K562 (cell line): Measurements from ENCODE around the gene OR2AT4. TPM values are rescaled to one million over a fixed set of nuclear protein-coding genes. Genes with fewer than 3 reads are reported as not detected.

Experiments
- ATAC-seq: fragments of 200-7000 bp; cut with Tn5 transposase; 3 replicates; pipeline ENCODE4 v1.9.1; 2020; ENCODE audit warnings: moderate library complexity
- BruUV-seq: library from RNA; stranded (reverse); fragments of 400-500 nt; replicated peaks from 2 replicates; lab custom pipeline; 2021; lab: Mats Ljungman, UMichigan
- CTCF ChIA-PET: fragments of 300-600 bp; formaldehyde crosslinking; extraction: SDS; loops from one replicate; lab custom pipeline; 2021; ENCODE audit warnings: low intra/inter-chr PET ratio; lab: Yijun Ruan, JAX
- POLR2A ChIA-PET: fragments of 300-600, 350-650 bp; sonication (Branson Sonifier 250); formaldehyde crosslinking; extraction: SDS; loops from one replicate; lab custom pipeline; 2021; ENCODE audit warnings: antibody characterized with exemption, inconsistent platforms; lab: Yijun Ruan, JAX
- DNase-seq, 4 experiments: peaks; one replicate each; pipeline versions ENCODE4 v3.0.0 to v3.0.0-alpha.2; 2011 to 2018; ENCODE audit warnings: low spot score in 3 of 4, mixed read lengths in 3 of 4; ENCODE audit errors: extremely low read depth in 1 of 4
- FAIRE-seq: peaks from 2 replicates; lab custom pipeline; 2011; peaks lifted over from hg19 to GRCh38; lab: Jason Lieb, UNC
- H2AFZ ChIP-seq: 2 replicates; pipeline ENCODE4 v1.6.0; 2011; ENCODE audit warnings: low read depth, low read length, control low read depth, inconsistent platforms
- H3K27ac ChIP-seq: fragments of 200-600 bp; 3 replicates; pipeline ENCODE4 v1.8.0; 2011; ENCODE audit warnings: low read depth, mild to moderate bottlenecking, control low read depth, inconsistent platforms, low read length, moderate library complexity, mixed read lengths; ENCODE audit errors: extremely low read depth
- H3K27me3 ChIP-seq, 2 experiments: fragments of 300-600 bp in 1 of 2; 2 replicates in 1 of 2; 3 replicates in 1 of 2; pipeline versions ENCODE4 v1.6.0 to v1.8.0; 2011; ENCODE audit warnings: inconsistent platforms in 2 of 2, low read length in 2 of 2, mild to moderate bottlenecking in 1 of 2, mixed read lengths in 1 of 2, moderate library complexity in 1 of 2; ENCODE audit not compliant: control insufficient read depth in 2 of 2, insufficient read depth in 2 of 2
- H3K36me3 ChIP-seq: fragments of 300-600 bp; 3 replicates; pipeline ENCODE4 v1.8.0; 2011; ENCODE audit warnings: mild to moderate bottlenecking, low read length, inconsistent platforms; ENCODE audit not compliant: control insufficient read depth, insufficient read depth
- H3K4me1 ChIP-seq, 2 experiments: fragments of 200-600 bp in 1 of 2; replicated peaks in 1 of 2; 2 replicates in 1 of 2; 3 replicates in 1 of 2; pipeline versions ENCODE4 v1.5.1 to v1.8.0; 2011; ENCODE audit warnings: inconsistent platforms in 2 of 2, low read length in 2 of 2, mild to moderate bottlenecking in 1 of 2, mixed read lengths in 1 of 2, moderate library complexity in 1 of 2; ENCODE audit not compliant: control insufficient read depth in 2 of 2, insufficient read depth in 2 of 2
- H3K4me2 ChIP-seq: 2 replicates; pipeline ENCODE4 v1.6.1; 2011; ENCODE audit warnings: low read length, control low read depth, inconsistent platforms, mixed read lengths; ENCODE audit not compliant: insufficient read depth
- H3K4me3 ChIP-seq: fragments of 200-600 bp; sonication (generic), shearing (Covaris generic); 2 replicates; pipeline ENCODE4 v1.5.1; 2016; ENCODE audit warnings: control low read depth, inconsistent platforms
- H3K79me2 ChIP-seq: fragments of 200-600 bp; 3 replicates; pipeline ENCODE4 v1.8.0; 2011; ENCODE audit warnings: low read length, inconsistent platforms; ENCODE audit not compliant: control insufficient read depth, insufficient read depth
- H3K9ac ChIP-seq, 2 experiments: 2 replicates each; pipeline versions ENCODE4 v1.6.0 to v1.6.1; 2011; ENCODE audit warnings: low read depth in 2 of 2, low read length in 2 of 2, control low read depth in 1 of 2, inconsistent platforms in 1 of 2, mild to moderate bottlenecking in 1 of 2, mixed read lengths in 1 of 2; ENCODE audit not compliant: insufficient read depth in 1 of 2
- H3K9me1 ChIP-seq: one replicate; pipeline ENCODE4 v1.6.0; 2011; ENCODE audit warnings: inconsistent platforms, mild to moderate bottlenecking, low read length, moderate library complexity; ENCODE audit not compliant: control insufficient read depth, insufficient read depth
- H3K9me3 ChIP-seq: replicated peaks from 2 replicates; pipeline ENCODE4 v1.5.1; 2011; ENCODE audit warnings: low read depth, low read length, inconsistent platforms; ENCODE audit not compliant: control insufficient read depth, insufficient read depth
- H4K20me1 ChIP-seq: replicated peaks from 2 replicates; pipeline ENCODE4 v1.6.1; 2011; ENCODE audit warnings: low read length, inconsistent platforms, mixed read lengths; ENCODE audit not compliant: control insufficient read depth, insufficient read depth
- CBX3 ChIP-seq, 2 experiments: IDR thresholded peaks; 1 replicate in 1 of 2; 2 replicates in 1 of 2; pipeline ENCODE4 v1.6.1; 2012; ENCODE audit warnings: inconsistent platforms in 2 of 2, low read length in 2 of 2, borderline replicate concordance in 1 of 2, control low read depth in 1 of 2
- RBM39 ChIP-seq: fragments of 200-400 bp; formaldehyde crosslinking; optimal IDR thresholded peaks from 2 replicates; pipeline ENCODE3; 2018; ENCODE audit warnings: low read depth, low read length
- TRIM24 ChIP-seq, 2 experiments: fragments of 450-650 bp; IDR thresholded peaks; 2 replicates each; pipeline ENCODE4 v1.6.1; 2016
- TRIM28 ChIP-seq: fragments of 450-650 bp; IDR thresholded peaks from 2 replicates; pipeline ENCODE4 v1.6.1; 2017
- ZNF280A ChIP-seq: fragments of 450-650 bp; IDR thresholded peaks from 2 replicates; pipeline ENCODE4 v1.6.1; 2018; ENCODE audit warnings: mild to moderate bottlenecking, low read depth; ENCODE audit not compliant: partially characterized antibody
- WGBS: fragments of 100-300 bp; shearing (Covaris generic); methylation state at CpG from one replicate; pipeline ENCODE4 v1.1.6; 2016; ENCODE audit warnings: low coverage, mixed read lengths; ENCODE audit not compliant: insufficient coverage; ENCODE audit errors: missing lambda C conversion rate; 5-methylcytosine and 5-hydroxymethylcytosine counted together
- in situ Hi-C: fragments of 300-500 bp; cut with MboI; formaldehyde crosslinking; loops from 4 replicates; pipeline ENCODE4 v1.15.0; 2018; ENCODE audit warnings: inconsistent platforms, mixed read lengths
- intact Hi-C: fragments of 100-400 bp; cut with micrococcal nuclease; formaldehyde crosslinking; loops from 2 replicates; pipeline ENCODE4 v1.14.2; 2022
- polyA plus RNA-seq, 8 experiments: library from polyadenylated mRNA; depleted of rRNA in 4 of 8; stranded (reverse) in 5 of 8; unstranded in 3 of 8; fragments of >200 nt; fragmentation: Nextera tagmentation in 2 of 8; fragmentation: Illumina TruSeq in 1 of 8; extraction: Ambion mirVana in 2 of 8; extraction: Trizol in 1 of 8; gene quantifications; 2 replicates each; pipeline versions ENCODE4 v1.2.1 to v1.2.3, GENCODE V29; 2011 to 2014; ENCODE audit warnings: inconsistent platforms in 1 of 8, missing spikeins in 1 of 8
- total RNA-seq, 7 experiments: library from RNA; depleted of rRNA in 6 of 7; stranded (reverse); fragments of >200 nt in 6 of 7; fragmentation: Illumina TruSeq in 2 of 7; extraction: Trizol in 2 of 7; gene quantifications; 2 replicates each; pipeline versions ENCODE4 v1.2.1 to v1.2.3, GENCODE V29; 2011 to 2021; ENCODE audit warnings: low replicate concordance in 1 of 7
- TF ChIP-seq, protein P1 (sequence below): sonication (generic); formaldehyde crosslinking; IDR thresholded peaks from 2 replicates; pipeline ENCODE4 v1.8.1; 2023; ENCODE audit warnings: mild to moderate bottlenecking, missing genetic modification reagents

OR2AT4 gene
- total and polyA plus RNA-seq, 9 of the 15 experiments (the other 6 are each of a cell fraction or from before 2014, with no cell fraction given): 0.86 to 3.1 (median 2.0) TPM

DNA sequence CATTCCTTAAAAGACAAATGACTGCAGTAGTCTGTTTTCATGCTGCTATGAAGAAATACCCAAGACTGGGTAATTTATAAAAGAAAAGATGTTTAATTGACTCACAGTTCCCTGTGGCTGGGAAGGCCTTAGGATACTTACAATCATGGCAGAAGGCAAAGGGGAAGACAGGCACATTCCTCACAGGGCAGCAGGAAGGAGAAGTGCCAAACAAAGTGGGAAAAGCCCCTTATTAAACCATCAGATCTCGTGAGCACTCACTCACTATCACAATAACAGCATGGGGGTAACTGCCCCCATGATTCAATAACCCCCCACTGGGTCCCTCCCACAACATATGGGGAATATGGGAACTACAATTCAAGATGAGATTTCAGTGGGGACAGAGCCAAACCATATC, 16.4 kb upstream of the OR2AT4 start (continued):
- TF ChIP-seq, protein P1, sequence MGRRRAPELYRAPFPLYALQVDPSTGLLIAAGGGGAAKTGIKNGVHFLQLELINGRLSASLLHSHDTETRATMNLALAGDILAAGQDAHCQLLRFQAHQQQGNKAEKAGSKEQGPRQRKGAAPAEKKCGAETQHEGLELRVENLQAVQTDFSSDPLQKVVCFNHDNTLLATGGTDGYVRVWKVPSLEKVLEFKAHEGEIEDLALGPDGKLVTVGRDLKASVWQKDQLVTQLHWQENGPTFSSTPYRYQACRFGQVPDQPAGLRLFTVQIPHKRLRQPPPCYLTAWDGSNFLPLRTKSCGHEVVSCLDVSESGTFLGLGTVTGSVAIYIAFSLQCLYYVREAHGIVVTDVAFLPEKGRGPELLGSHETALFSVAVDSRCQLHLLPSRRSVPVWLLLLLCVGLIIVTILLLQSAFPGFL (CRISPR knock-in tag): no peak

- no peak overlapping the region for H2AFZ ChIP-seq
- H3K4me3 ChIP-seq: no peak overlapping the region
- intact Hi-C loops: no loop called here
- no TSS peak for BruUV-seq
- H3K27me3 ChIP-seq: no peaks in the 10 kb centered on the region
- H3K27ac ChIP-seq: no peak overlapping the region
- H3K36me3 ChIP-seq: peaks cover 4% of the 10 kb centered on the region; the same call in 2 of the 3 replicates
- H3K9ac ChIP-seq: no peak overlapping the region
- peaks cover 11% of the 10 kb centered on the region for H3K9me3 ChIP-seq
- no peaks in the 10 kb centered on the region for H4K20me1 ChIP-seq
- CTCF ChIA-PET: no interaction called here
- no peak overlapping the region for H3K4me2 ChIP-seq
- DNase-seq (no peak), FAIRE-seq (peak; percentile 19), ATAC-seq (no peak)
- 66% methylated on average over 2 of the region's 2 CpGs for WGBS
- H3K79me2 ChIP-seq: peaks cover 3% of the 10 kb centered on the region; the same call in 2 of the 3 replicates
- POLR2A ChIA-PET: no interaction called here
- in situ Hi-C loops: no loop called here
- no peaks in the 10 kb centered on the region for H3K9me1 ChIP-seq
- peaks cover 0 to 5% of the 10 kb centered on the region in 2 experiments; a peak in 1 of 5 replicates for H3K4me1 ChIP-seq
- TF ChIP-seq RBM39 (no peak), TRIM24 (IDR thresholded peaks at IDR 0.05) (peak in 1 of 2 experiments; percentile 66; a peak in 2 of 4 replicates), ZNF280A (peak; percentile 37), TRIM28 (peak; percentile 62; the same call in 1 of the 2 replicates), CBX3 (IDR thresholded peaks at IDR 0.05; ENCODE audit: borderline replicate concordance in 1 of 2, low read length in 2 of 2) (peak in 1 of 2 experiments; percentile 80; a peak in 2 of 3 replicates)
These were observed 15.5 kb upstream of the OR2AT4 start for GRCh38 chr11:75112200-75112599.
